ENCODE measurements around the gene TXNRD2. TPM values are rescaled to one million over a fixed set of nuclear protein-coding genes. Genes with fewer than 3 reads are reported as not detected.

Gene TXNRD2
- total RNA-seq, 1 donor from 2014 or later = 13.6 TPM

DNA sequence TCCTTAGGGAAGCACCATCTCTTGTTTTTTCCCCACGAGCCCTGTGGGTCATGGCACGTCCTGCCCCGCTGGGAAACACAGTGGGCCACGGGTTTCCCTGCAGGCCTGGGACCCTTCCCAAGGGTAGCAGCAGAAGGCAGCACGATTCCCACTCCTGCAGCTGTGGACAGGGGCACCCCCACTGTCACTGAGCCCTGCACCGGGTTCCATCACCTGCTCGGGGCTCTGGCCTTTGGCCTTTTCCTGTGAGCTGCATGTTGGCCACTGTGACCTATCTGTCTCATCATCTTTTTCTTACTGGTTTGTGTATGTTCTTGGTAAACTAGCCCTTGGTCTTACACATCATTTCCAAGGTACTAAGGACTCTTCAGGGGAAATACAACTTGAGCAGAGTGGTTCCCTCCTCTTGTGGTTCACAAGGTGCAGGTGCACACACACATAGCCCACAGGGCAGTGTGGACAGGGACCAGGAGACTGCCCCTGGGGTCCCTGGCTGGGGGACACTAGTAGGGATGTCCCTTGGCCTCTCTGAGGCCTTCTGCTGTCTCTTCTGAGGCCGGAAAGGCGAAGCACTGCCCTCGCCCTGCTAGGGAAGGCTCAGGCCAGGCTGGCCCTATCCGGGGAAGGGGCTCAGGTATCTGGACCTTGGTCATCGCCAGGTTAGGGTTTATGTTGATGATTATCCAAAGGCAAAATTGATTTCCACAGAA lies 19.0 kb upstream of the TXNRD2 start:
- Histone ChIP-seq H3K4me1 (ENCODE audit: control insufficient read depth in 3 of 3, insufficient read depth in 3 of 3, low read length in 3 of 3) (peaks cover 28 to 38% (median 35%) of the 10 kb centered on the region in 3 donors), H3K9ac (ENCODE audit: low read depth in 1 of 3, low read length in 3 of 3) (peak overlapping the region in 2 of 3 donors; percentile 54 to 57), H3K36me3 (ENCODE audit: control insufficient read depth in 3 of 3, insufficient read depth in 3 of 3, low read length in 3 of 3) (peaks cover 17 to 22% (median 17%) of the 10 kb centered on the region in 3 donors), H3K4me3 (ENCODE audit: low read length in 3 of 3) (no peak overlapping the region), H3K27ac (ENCODE audit: low read depth, low read length) (no peak overlapping the region), H3K27me3 (ENCODE audit: control insufficient read depth in 3 of 3, insufficient read depth in 3 of 3, low read length in 3 of 3) (no peaks in the 10 kb centered on the region), H3K9me3 (ENCODE audit: control insufficient read depth in 3 of 3, low read length in 3 of 3) (no peaks in the 10 kb centered on the region)

DNA sequence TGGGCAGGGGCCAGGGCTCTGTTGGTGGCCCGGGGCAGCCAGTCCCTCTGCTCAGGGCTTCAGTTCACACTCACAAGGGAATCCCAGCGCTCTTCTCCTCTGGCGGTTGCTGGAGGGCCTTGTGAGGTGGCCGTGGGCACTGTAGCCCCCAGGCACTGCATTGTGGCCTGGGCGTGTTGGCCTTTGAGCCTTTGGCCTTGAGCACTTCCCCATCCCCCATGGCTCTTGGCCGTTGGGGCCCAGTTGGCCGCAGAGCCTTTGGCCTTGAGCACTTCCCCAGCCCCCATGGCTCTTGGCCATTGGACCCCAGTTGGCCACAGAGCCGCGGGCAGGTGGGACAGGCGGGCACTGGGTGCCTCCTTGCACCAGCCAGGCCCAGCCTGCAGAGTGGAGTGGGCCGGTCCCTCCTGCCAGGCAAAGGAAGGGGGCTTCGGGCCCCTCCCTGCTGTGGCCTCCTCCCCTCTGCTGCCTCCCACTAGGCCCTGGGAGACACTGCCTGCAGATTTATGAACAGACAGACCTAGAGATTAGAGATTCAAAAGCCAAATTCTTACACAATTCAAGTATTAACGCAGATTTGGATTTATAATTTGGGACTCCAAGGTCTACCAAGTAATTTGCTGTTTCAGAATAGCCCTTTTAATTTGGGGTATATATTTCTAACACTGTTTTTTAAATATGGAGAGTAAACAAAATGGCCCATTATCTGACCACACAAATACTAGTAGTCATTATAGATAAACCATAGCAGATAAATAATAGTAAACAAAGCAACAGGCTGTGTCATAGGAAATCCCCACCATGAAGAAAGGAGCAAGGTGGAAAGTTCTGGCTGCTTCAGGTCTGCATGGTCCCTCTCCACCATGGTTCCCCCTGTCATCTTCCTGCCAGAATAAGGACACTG lies 18.2 kb upstream of the TXNRD2 start:
- no peaks in the 10 kb centered on the region for H3K9me3 ChIP-seq (ENCODE audit: control insufficient read depth in 3 of 3, low read length in 3 of 3)
- H3K4me1 ChIP-seq (ENCODE audit: control insufficient read depth in 3 of 3, insufficient read depth in 3 of 3, low read length in 3 of 3) = peaks cover 32 to 46% (median 38%) of the 10 kb centered on the region in 3 donors
- no peaks in the 10 kb centered on the region for H3K27me3 ChIP-seq (ENCODE audit: control insufficient read depth in 3 of 3, insufficient read depth in 3 of 3, low read length in 3 of 3)
- no peak overlapping the region for H3K4me3 ChIP-seq (ENCODE audit: low read length in 3 of 3)
- H3K9ac ChIP-seq (ENCODE audit: low read depth in 1 of 3, low read length in 3 of 3) = peak overlapping the region in 1 of 3 donors; percentile 40
- H3K36me3 ChIP-seq (ENCODE audit: control insufficient read depth in 3 of 3, insufficient read depth in 3 of 3, low read length in 3 of 3) = peaks cover 15 to 19% (median 15%) of the 10 kb centered on the region in 3 donors
- H3K27ac ChIP-seq (ENCODE audit: low read depth, low read length) = no peak overlapping the region

- H3K36me3 ChIP-seq (ENCODE audit: control insufficient read depth in 3 of 3, insufficient read depth in 3 of 3, low read length in 3 of 3) = peaks cover 8 to 13% (median 8%) of the 10 kb centered on the region in 3 donors
- no peaks in the 10 kb centered on the region for H3K27me3 ChIP-seq (ENCODE audit: control insufficient read depth in 3 of 3, insufficient read depth in 3 of 3, low read length in 3 of 3)
- no peaks in the 10 kb centered on the region for H3K9me3 ChIP-seq (ENCODE audit: control insufficient read depth in 3 of 3, low read length in 3 of 3)
- peaks cover 34 to 48% (median 41%) of the 10 kb centered on the region in 3 donors for H3K4me1 ChIP-seq (ENCODE audit: control insufficient read depth in 3 of 3, insufficient read depth in 3 of 3, low read length in 3 of 3)
- H3K27ac ChIP-seq (ENCODE audit: low read depth, low read length) = no peak overlapping the region
- H3K4me3 ChIP-seq (ENCODE audit: low read length in 3 of 3) = peak overlapping the region in 2 of 3 donors; percentile 7 to 35
- H3K9ac ChIP-seq (ENCODE audit: low read depth in 1 of 3, low read length in 3 of 3) = peak overlapping the region in 1 of 3 donors; percentile 33
Measured at GRCh38 chr22:19959043-19959586, 17.5 kb upstream of the TXNRD2 start.

DNA sequence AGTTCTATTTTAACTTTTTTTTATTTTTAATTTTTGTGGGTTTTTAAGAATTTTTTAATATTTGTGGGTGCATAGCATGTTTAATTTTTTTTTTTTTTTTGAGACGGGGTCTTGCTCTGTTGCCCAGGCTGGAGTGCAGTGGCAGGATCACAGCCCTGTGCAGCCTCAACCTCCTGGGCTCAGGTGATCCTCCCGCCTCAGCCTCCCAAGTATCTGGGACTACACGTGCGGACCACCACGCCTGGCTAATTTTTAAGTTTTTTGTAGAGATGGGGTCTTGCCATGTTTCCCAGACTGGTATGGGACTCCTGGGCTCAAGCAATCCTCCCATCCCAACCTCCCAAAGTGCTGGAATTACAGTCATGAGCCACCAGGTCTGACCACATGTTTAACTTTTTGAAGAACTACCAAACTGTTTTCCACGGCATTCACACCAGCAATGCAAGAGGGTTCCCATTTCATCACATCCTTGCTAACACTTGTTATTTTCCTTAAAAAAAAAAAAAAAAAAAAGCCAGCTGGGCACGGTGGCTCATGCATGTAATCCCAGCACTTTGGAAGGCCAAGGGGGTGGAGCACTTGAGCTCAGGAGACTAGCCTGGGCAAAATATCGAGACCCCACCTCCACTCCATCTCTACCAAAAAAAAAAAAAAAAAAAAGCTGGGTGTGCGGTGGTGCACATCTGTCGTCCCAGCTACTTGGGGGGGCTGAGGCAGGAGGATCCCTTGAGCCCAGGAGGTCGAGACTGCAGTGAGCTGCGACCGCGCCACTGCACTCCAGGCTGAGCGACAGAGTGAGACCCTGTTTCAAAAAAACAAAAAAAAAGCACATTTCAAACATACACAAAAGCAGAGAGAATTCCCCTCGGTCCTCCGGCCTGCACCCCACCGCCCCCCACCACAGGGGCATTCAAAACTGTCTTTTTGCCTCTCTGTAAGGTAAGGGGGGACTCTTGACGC lies 16.7 kb upstream of the TXNRD2 start:
- Histone ChIP-seq H3K4me1 (ENCODE audit: control insufficient read depth in 3 of 3, insufficient read depth in 3 of 3, low read length in 3 of 3) (peaks cover 41 to 55% (median 47%) of the 10 kb centered on the region in 3 donors), H3K9ac (ENCODE audit: low read depth in 1 of 3, low read length in 3 of 3) (peak overlapping the region in 1 of 3 donors; percentile 33), H3K27me3 (ENCODE audit: control insufficient read depth in 3 of 3, insufficient read depth in 3 of 3, low read length in 3 of 3) (no peaks in the 10 kb centered on the region), H3K9me3 (ENCODE audit: control insufficient read depth in 3 of 3, low read length in 3 of 3) (no peaks in the 10 kb centered on the region), H3K27ac (ENCODE audit: low read depth, low read length) (no peak overlapping the region), H3K4me3 (ENCODE audit: low read length in 3 of 3) (no peak overlapping the region), H3K36me3 (ENCODE audit: control insufficient read depth in 3 of 3, insufficient read depth in 3 of 3, low read length in 3 of 3) (peaks cover under 1 to 5% (median under 1%) of the 10 kb centered on the region in 3 donors)

- Histone ChIP-seq H3K4me1 (ENCODE audit: control insufficient read depth in 3 of 3, insufficient read depth in 3 of 3, low read length in 3 of 3) (peaks cover 41 to 57% (median 46%) of the 10 kb centered on the region in 3 donors), H3K4me3 (ENCODE audit: low read length in 3 of 3) (no peak overlapping the region), H3K9me3 (ENCODE audit: control insufficient read depth in 3 of 3, low read length in 3 of 3) (no peaks in the 10 kb centered on the region), H3K27me3 (ENCODE audit: control insufficient read depth in 3 of 3, insufficient read depth in 3 of 3, low read length in 3 of 3) (no peaks in the 10 kb centered on the region), H3K27ac (ENCODE audit: low read depth, low read length) (no peak overlapping the region), H3K36me3 (ENCODE audit: control insufficient read depth in 3 of 3, insufficient read depth in 3 of 3, low read length in 3 of 3) (peaks cover 0 to 4% (median 0%) of the 10 kb centered on the region in 3 donors), H3K9ac (ENCODE audit: low read depth in 1 of 3, low read length in 3 of 3) (no peak overlapping the region)
Measured at GRCh38 chr22:19957445-19957844, 15.8 kb upstream of the TXNRD2 start.

DNA sequence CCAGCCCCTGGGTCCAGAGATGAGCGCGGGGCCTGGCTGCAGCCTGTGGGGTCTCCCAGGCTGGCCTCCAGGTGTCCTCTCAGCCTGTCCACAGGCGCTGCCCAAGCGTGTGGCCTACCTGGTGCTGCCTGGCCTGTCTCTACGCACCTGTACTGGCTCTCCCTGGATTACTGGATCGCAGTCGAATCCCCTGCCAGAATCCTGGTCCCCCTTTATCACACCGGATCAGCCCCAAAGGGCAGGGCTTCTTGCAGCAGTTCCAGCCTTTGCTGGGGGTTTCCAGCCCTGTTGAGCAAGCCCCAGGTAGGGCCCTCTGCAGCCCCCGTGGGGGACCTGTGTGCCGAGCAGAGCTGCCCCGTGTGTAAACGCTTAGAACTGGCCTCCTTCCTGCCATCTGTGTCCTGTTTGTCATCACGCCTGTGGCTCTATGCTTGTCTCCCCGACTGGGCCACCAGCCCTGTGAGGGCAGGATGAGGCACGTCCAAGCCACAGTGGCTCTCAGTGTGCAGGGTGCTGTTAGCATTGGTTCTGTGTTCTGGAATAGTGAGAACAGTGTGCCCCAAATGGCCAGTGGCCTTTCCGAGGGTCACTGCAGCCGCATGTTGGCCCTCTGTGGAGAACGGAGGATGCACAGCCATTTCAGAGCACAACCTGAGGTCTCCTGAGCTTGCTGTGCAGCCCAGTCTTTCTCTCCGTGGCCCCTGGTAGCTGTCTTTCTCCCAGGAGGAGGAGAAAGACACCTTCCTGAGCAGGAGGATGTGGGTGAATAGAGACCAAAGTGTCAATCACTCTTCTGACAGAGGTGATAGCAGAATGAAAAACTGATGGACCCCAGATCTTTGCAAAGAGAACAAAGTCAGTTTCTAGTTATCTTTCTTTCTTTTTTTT lies 13.9 kb upstream of the TXNRD2 start:
- Histone ChIP-seq H3K27ac (ENCODE audit: low read depth, low read length) (no peak overlapping the region), H3K4me3 (ENCODE audit: low read length in 3 of 3) (no peak overlapping the region), H3K9ac (ENCODE audit: low read depth in 1 of 3, low read length in 3 of 3) (peak overlapping the region in 1 of 3 donors; percentile 64), H3K9me3 (ENCODE audit: control insufficient read depth in 3 of 3, low read length in 3 of 3) (no peaks in the 10 kb centered on the region), H3K4me1 (ENCODE audit: control insufficient read depth in 3 of 3, insufficient read depth in 3 of 3, low read length in 3 of 3) (peaks cover 25 to 37% (median 30%) of the 10 kb centered on the region in 3 donors), H3K27me3 (ENCODE audit: control insufficient read depth in 3 of 3, insufficient read depth in 3 of 3, low read length in 3 of 3) (no peaks in the 10 kb centered on the region), H3K36me3 (ENCODE audit: control insufficient read depth in 3 of 3, insufficient read depth in 3 of 3, low read length in 3 of 3) (no peaks in the 10 kb centered on the region)

GRCh38 chr22:19951346-19951745 lies 9.7 kb upstream of the TXNRD2 start:
- Histone ChIP-seq H3K4me3 (ENCODE audit: low read length in 3 of 3) (no peak overlapping the region), H3K4me1 (ENCODE audit: control insufficient read depth in 3 of 3, insufficient read depth in 3 of 3, low read length in 3 of 3) (peaks cover 26 to 39% (median 35%) of the 10 kb centered on the region in 3 donors), H3K9me3 (ENCODE audit: control insufficient read depth in 3 of 3, low read length in 3 of 3) (no peaks in the 10 kb centered on the region), H3K36me3 (ENCODE audit: control insufficient read depth in 3 of 3, insufficient read depth in 3 of 3, low read length in 3 of 3) (no peaks in the 10 kb centered on the region), H3K27ac (ENCODE audit: low read depth, low read length) (no peak overlapping the region), H3K9ac (ENCODE audit: low read depth in 1 of 3, low read length in 3 of 3) (no peak overlapping the region), H3K27me3 (ENCODE audit: control insufficient read depth in 3 of 3, insufficient read depth in 3 of 3, low read length in 3 of 3) (no peaks in the 10 kb centered on the region)

DNA sequence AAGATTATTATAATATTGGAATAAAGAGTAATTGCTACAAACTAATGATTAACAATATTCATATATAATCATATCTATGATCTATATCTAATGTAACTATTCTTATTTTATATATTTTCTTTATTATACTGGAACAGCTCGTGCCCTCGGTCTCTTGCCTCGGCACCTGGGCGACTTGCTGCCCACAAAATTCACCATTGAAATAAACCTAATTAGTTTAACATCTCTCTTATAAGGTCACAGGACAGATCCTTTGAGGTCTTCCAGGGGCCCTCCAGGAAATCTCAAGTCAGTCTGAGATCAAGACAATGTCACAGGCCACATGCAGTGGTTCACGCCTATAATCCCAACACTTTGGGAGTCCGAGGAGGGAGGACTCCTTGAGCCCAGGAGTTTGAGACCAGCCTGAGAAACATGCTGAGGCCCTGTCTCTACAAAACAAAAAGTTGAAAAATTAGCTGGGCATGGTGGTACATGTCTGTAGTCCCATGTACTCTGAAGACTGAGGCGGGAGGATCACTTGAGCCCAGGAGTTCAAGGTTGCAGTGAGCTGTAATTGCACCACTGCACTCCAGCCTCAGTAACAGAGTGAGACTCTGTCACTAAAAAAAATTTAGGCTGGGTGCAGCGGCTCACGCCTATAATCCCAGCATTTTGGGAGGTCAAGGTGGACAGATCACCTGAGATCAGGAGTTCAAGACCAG lies 6.6 kb upstream of the TXNRD2 start:
- Histone ChIP-seq H3K4me3 (ENCODE audit: low read length in 3 of 3) (no peak overlapping the region), H3K4me1 (ENCODE audit: control insufficient read depth in 3 of 3, insufficient read depth in 3 of 3, low read length in 3 of 3) (peaks cover 20 to 35% (median 32%) of the 10 kb centered on the region in 3 donors), H3K9me3 (ENCODE audit: control insufficient read depth in 3 of 3, low read length in 3 of 3) (no peaks in the 10 kb centered on the region), H3K27ac (ENCODE audit: low read depth, low read length) (peak overlapping the region; percentile 44), H3K9ac (ENCODE audit: low read depth in 1 of 3, low read length in 3 of 3) (peak overlapping the region in 1 of 3 donors; percentile 41), H3K36me3 (ENCODE audit: control insufficient read depth in 3 of 3, insufficient read depth in 3 of 3, low read length in 3 of 3) (no peaks in the 10 kb centered on the region), H3K27me3 (ENCODE audit: control insufficient read depth in 3 of 3, insufficient read depth in 3 of 3, low read length in 3 of 3) (no peaks in the 10 kb centered on the region)

Data from skeletal muscle tissue (tissue), 4 donors.